Measurements from ENCODE around the gene LIPH. TPM values are rescaled to one million over a fixed set of nuclear protein-coding genes. Genes with fewer than 3 reads are reported as not detected.
"Not testable (repeated sequence)": the region's sequence is repeated elsewhere in the genome, so short reads cannot be mapped to it uniquely, and the experiment has no call there.

The LIPH gene
- 2.2 TPM for total RNA-seq (ENCODE audit: insufficient read depth, low replicate concordance)

GRCh38 chr3:185552358-185552877 is at the start of gene LIPH:
TSS of gene LIPH (minus strand) at chr3:185552588. CDS start at chr3:185552471, 117 bp downstream.
- DNase-seq (ENCODE audit: low spot score): no peak

GRCh38 chr3:185595526-185595925 is 43.1 kb upstream of the LIPH start:
- no peak for DNase-seq (ENCODE audit: low spot score)

- DNase-seq (ENCODE audit: low spot score): no peak
These were observed 41.7 kb upstream of the LIPH start for GRCh38 chr3:185594073-185594472.

- DNase-seq (ENCODE audit: low spot score): no peak
These were observed 34.3 kb upstream of the LIPH start for GRCh38 chr3:185586686-185587039.

- peak; percentile 100 for DNase-seq (ENCODE audit: low spot score)
These were observed 33.7 kb upstream of the LIPH start, which contains the start of gene SENP2 for GRCh38 chr3:185585859-185586685. TSS of gene SENP2 (plus strand) at chr3:185586295. CDS start at chr3:185586414, 119 bp downstream.

- DNase-seq (ENCODE audit: low spot score): no peak
These were observed 33.1 kb upstream of the LIPH start for GRCh38 chr3:185585518-185585858.

GRCh38 chr3:185584686-185585085 is 32.3 kb upstream of the LIPH start:
- DNase-seq (ENCODE audit: low spot score): no peak

GRCh38 chr3:185583925-185584324 is 31.5 kb upstream of the LIPH start:
- no peak for DNase-seq (ENCODE audit: low spot score)

- DNase-seq (ENCODE audit: low spot score): no peak
These were observed 30.5 kb upstream of the LIPH start for GRCh38 chr3:185582871-185583270.

- DNase-seq (ENCODE audit: low spot score): no peak
These were observed 29.8 kb upstream of the LIPH start for GRCh38 chr3:185582236-185582635.

- DNase-seq (ENCODE audit: low spot score): peak; percentile 47
These were observed 22.9 kb upstream of the LIPH start for GRCh38 chr3:185575108-185575869.

GRCh38 chr3:185572183-185572582 is 19.8 kb upstream of the LIPH start:
- DNase-seq (ENCODE audit: low spot score): no peak

GRCh38 chr3:185561958-185562357 is 9.6 kb upstream of the LIPH start:
- DNase-seq (ENCODE audit: low spot score): no peak

GRCh38 chr3:185561374-185561943 is 9.1 kb upstream of the LIPH start:
- no peak for DNase-seq (ENCODE audit: low spot score)

GRCh38 chr3:185560676-185561075 is 8.3 kb upstream of the LIPH start:
- DNase-seq (ENCODE audit: low spot score): no peak

- no peak for DNase-seq (ENCODE audit: low spot score)
These were observed 7.3 kb upstream of the LIPH start for GRCh38 chr3:185559706-185560090.

- DNase-seq (ENCODE audit: low spot score): peak; percentile 35
These were observed 6.0 kb upstream of the LIPH start for GRCh38 chr3:185558395-185558794.

- DNase-seq (ENCODE audit: low spot score): not testable (repeated sequence)
These were observed 4.3 kb upstream of the LIPH start for GRCh38 chr3:185556640-185557039.

- DNase-seq (ENCODE audit: low spot score): no peak
These were observed 3.5 kb upstream of the LIPH start for GRCh38 chr3:185555860-185556347.

GRCh38 chr3:185555101-185555501 is 2.7 kb upstream of the LIPH start:
- no peak for DNase-seq (ENCODE audit: low spot score)

- DNase-seq (ENCODE audit: low spot score): no peak
These were observed 2.7 kb downstream of the LIPH start for GRCh38 chr3:185549651-185550111.

- DNase-seq (ENCODE audit: low spot score): peak; percentile 52
These were observed 3.3 kb downstream of the LIPH start for GRCh38 chr3:185549122-185549521.
